ENCODE data around the gene ATP6V1C2.

The ATP6V1C2 gene

DNA sequence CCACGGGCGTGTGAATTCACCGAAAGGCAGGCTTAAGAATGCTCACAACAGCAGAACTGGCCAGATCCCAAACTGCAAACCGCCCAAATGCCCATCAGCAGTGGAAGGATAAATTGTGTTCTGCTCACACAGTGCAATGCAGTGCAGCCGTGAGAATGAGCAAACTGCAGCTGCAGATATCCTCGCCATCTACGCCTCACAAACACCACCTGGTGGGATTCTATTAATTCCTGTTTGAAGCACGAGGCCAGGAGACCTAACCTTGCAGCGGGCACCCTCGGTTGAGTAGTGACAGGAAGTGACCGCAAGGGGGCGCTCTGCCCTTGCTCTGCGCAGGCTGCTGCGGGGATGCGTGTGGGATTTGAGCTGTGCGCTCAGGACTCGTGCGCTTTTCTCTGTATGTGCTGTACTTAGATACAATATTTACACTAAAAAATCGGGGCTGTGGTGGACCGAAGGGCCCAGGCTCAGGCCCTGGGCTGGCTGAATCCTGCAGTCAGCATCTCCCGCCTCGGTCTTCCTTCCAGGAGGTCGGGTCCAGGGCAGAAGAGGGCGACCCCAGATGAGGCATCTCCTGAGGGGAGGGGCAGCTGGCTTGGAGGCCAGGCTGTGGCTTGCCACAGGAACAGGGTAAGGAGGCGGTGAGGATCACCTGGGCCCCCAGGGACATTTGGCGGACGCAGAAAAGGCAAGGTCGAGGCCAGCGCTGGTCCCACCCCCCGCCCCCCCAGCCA is 110.9 kb downstream of the ATP6V1C2 start:
- DNase-seq, result peak in 53 of 56 donors; percentile 21 to 91 (median 66)

- no peak for DNase-seq
Observed at GRCh38 chr2:10833021-10833420, 111.6 kb downstream of the ATP6V1C2 start.

DNA sequence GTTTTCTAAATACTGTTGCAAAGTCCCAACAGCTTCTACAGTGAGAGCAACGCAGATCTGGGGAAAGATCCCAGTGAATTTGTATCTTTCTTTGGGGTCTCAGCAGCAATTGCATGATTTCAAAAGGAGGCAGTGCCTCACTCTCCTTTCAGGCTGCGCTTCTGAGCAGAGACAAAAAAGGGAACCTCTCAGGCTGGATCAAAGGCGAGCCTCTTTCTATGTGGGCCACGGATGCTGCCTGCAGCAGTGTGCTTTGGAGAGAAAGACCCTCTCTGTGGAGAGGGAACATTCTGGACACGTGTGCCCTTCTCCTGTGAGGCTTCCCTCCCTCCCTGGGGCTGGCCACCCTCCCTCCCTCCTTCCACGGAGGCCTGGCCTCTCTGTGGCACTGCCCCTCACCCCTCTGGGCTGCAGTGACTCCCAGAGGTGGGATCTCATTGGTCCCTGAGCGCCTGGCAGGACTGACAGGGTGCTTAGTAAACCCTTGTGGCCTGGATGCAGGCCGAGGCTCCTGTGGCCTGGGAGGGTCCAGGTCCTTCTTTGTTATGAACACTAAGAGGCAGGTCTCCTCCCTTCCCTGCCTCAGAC is 112.7 kb downstream of the ATP6V1C2 start:
- DNase-seq, result peak in 3 of 56 donors; percentile 29 to 31 (median 30)
